Thoracic aorta (tissue), 2 donors: Measurements from ENCODE around the gene ALKBH1. TPM values are rescaled to one million over a fixed set of nuclear protein-coding genes. Genes with fewer than 3 reads are reported as not detected.

Experiments used
- ATAC-seq: fragments of 150-250 bp; one replicate; pipeline ENCODE4 v1.8.0; 2017; ENCODE audit warnings: low read depth; ENCODE audit not compliant: insufficient number of reproducible peaks, low FRiP score
- DNase-seq: peaks from one replicate; pipeline ENCODE4 v3.0.0-alpha.2; 2020; ENCODE audit warnings: low spot score
- H3K27ac ChIP-seq, 2 donors: fragments of 200-600 bp; sonication (generic); 1 replicate in 1 of 2; 2 replicates in 1 of 2; pipeline ENCODE4 v1.5.1; 2016; ENCODE audit warnings: mild to moderate bottlenecking in 2 of 2, moderate library complexity in 2 of 2
- H3K27me3 ChIP-seq: fragments of 200-600 bp; sonication (generic); replicated peaks from 2 replicates; pipeline ENCODE4 v1.6.0; 2016; ENCODE audit warnings: mild to moderate bottlenecking; ENCODE audit not compliant: insufficient read depth
- H3K36me3 ChIP-seq: fragments of 200-600 bp; sonication (generic); one replicate; pipeline ENCODE4 v1.5.1; 2016
- H3K4me1 ChIP-seq, 2 donors: fragments of 200-600 bp; sonication (generic); 1 replicate in 1 of 2; 2 replicates in 1 of 2; pipeline versions ENCODE4 v1.5.1 to v1.6.0; 2016; ENCODE audit warnings: low read depth in 2 of 2, mild to moderate bottlenecking in 1 of 2; ENCODE audit not compliant: control insufficient read depth in 1 of 2
- H3K4me3 ChIP-seq: fragments of 200-600 bp; sonication (generic); 2 replicates; pipeline ENCODE4 v1.5.1; 2016; ENCODE audit warnings: mild to moderate bottlenecking
- H3K9me3 ChIP-seq: fragments of 200-600 bp; sonication (generic); 2 replicates; pipeline ENCODE4 v1.5.1; 2016
- CTCF ChIP-seq: fragments of 200-600 bp; sonication (generic); IDR thresholded peaks from one replicate; pipeline ENCODE4 v1.5.1; 2019; ENCODE audit warnings: antibody characterized with exemption
- total RNA-seq, 2 donors: library from RNA; depleted of rRNA; stranded (reverse); fragments of >200 nt; gene quantifications; one replicate each; pipeline versions ENCODE4 v1.1.0 to v1.2.3, GENCODE V29; 2016

The ALKBH1 gene
- total RNA-seq, 2 donors from 2014 or later = 7.2 to 7.3 TPM

GRCh38 chr14:77657280-77657679 lies 50.5 kb downstream of the ALKBH1 start:
- H3K4me1 ChIP-seq = no peaks in the 10 kb centered on the region
- TF ChIP-seq CTCF = no peak
- no peak overlapping the region for H3K27ac ChIP-seq
- no peak for DNase-seq
- H3K36me3 ChIP-seq = no peaks in the 10 kb centered on the region
- H3K9me3 ChIP-seq = no peaks in the 10 kb centered on the region
- ATAC-seq = no peak
- no peaks in the 10 kb centered on the region for H3K27me3 ChIP-seq
- no peak overlapping the region for H3K4me3 ChIP-seq

- TF ChIP-seq CTCF = no peak
- Histone ChIP-seq H3K27me3 (no peaks in the 10 kb centered on the region), H3K36me3 (no peaks in the 10 kb centered on the region), H3K4me3 (no peak overlapping the region), H3K9me3 (no peaks in the 10 kb centered on the region), H3K4me1 (no peaks in the 10 kb centered on the region), H3K27ac (no peak overlapping the region)
- ATAC-seq = no peak
- no peak for DNase-seq
Measured at GRCh38 chr14:77654001-77654441, 53.8 kb downstream of the ALKBH1 start.

GRCh38 chr14:77649326-77649725 lies 58.5 kb downstream of the ALKBH1 start:
- Histone ChIP-seq H3K36me3 (no peaks in the 10 kb centered on the region), H3K4me1 (no peaks in the 10 kb centered on the region), H3K9me3 (no peaks in the 10 kb centered on the region), H3K27ac (no peak overlapping the region), H3K27me3 (no peaks in the 10 kb centered on the region), H3K4me3 (no peak overlapping the region)
- ATAC-seq = no peak
- no peak for DNase-seq
- no peak for TF ChIP-seq CTCF

- Histone ChIP-seq H3K4me3 (no peak overlapping the region), H3K27me3 (no peaks in the 10 kb centered on the region), H3K27ac (no peak overlapping the region), H3K36me3 (no peaks in the 10 kb centered on the region), H3K9me3 (no peaks in the 10 kb centered on the region), H3K4me1 (no peaks in the 10 kb centered on the region)
- no peak for TF ChIP-seq CTCF
- ATAC-seq = no peak
- DNase-seq = no peak
Measured at GRCh38 chr14:77648520-77649200, 59.2 kb downstream of the ALKBH1 start.

- no peak overlapping the region for H3K4me3 ChIP-seq
- H3K36me3 ChIP-seq = no peaks in the 10 kb centered on the region
- no peak overlapping the region for H3K27ac ChIP-seq
- H3K4me1 ChIP-seq = no peaks in the 10 kb centered on the region
- no peaks in the 10 kb centered on the region for H3K27me3 ChIP-seq
- no peak for DNase-seq
- no peak for TF ChIP-seq CTCF
- no peaks in the 10 kb centered on the region for H3K9me3 ChIP-seq
- ATAC-seq = no peak
Measured at GRCh38 chr14:77647853-77648252, 60.0 kb downstream of the ALKBH1 start.
